ENCODE results near the gene NUMA1. TPM values are rescaled to one million over a fixed set of nuclear protein-coding genes. Genes with fewer than 3 reads are reported as not detected.

The NUMA1 gene
- total RNA-seq, 1 experiment from 2014 or later = 145 TPM

GRCh38 chr11:72013765-72014711, 66.3 kb downstream of the NUMA1 start:
- DNase-seq (ENCODE audit: low read depth, low spot score) (no peak), ATAC-seq (no peak)
- no peaks in the 10 kb centered on the region for H3K4me1 ChIP-seq (ENCODE audit: control insufficient read depth, insufficient read depth, low read length)
- BruUV-seq (replicated peaks) = no TSS peak
- ChIA-PET POLR2A (no interaction called here), CTCF (interaction anchor here (0.5 to 1.4 kb wide), 4 partner anchors 11 to 214 kb away, joined by 3 to 5 read pairs (median 4); no protein-coding TSS in a partner anchor)
- H3K36me3 ChIP-seq (ENCODE audit: control insufficient read depth, insufficient read depth, low read length) = peaks cover 19% of the 10 kb centered on the region
- H3K4me3 ChIP-seq (ENCODE audit: low read depth in 2 of 2, low read length in 2 of 2) = no peak overlapping the region
- no peak overlapping the region for H3K27ac ChIP-seq (ENCODE audit: low read length)
- TF ChIP-seq SIN3A (IDR thresholded peaks at IDR 0.05; ENCODE audit: borderline replicate concordance, insufficient read depth, low read depth, low read length) (no peak), POLR2AphosphoS5 (IDR thresholded peaks at IDR 0.05; ENCODE audit: low read depth, low read length) (no peak), REST (IDR thresholded peaks at IDR 0.05; ENCODE audit: insufficient read depth in 1 of 2, low read depth in 2 of 2, low read length in 1 of 2) (no peak), TCF7L2 (IDR thresholded peaks at IDR 0.05; ENCODE audit: low read depth, low read length) (no peak), CTCF (IDR thresholded peaks at IDR 0.05) (no peak)
- no peaks in the 10 kb centered on the region for H3K27me3 ChIP-seq (ENCODE audit: control insufficient read depth, insufficient read depth, low read length)
- intact Hi-C loops (cut with micrococcal nuclease; ENCODE audit: unreplicated experiment) (no loop called here), in situ Hi-C loops (cut with HindIII; ENCODE audit: low pct_unique_long_range_greater_than_20kb, low sequenced_read_pairs) (no loop called here)
- no peaks in the 10 kb centered on the region for H3K9me3 ChIP-seq (ENCODE audit: control insufficient read depth, insufficient read depth, low read depth, low read length)

- POLR2A ChIA-PET = interaction anchor here (0.7 kb wide), 1 partner anchor 9 kb away, joined by 3 read pairs; no protein-coding TSS in a partner anchor
- in situ Hi-C loops (cut with HindIII; ENCODE audit: low pct_unique_long_range_greater_than_20kb, low sequenced_read_pairs) = no loop called here
- Histone ChIP-seq H3K27me3 (ENCODE audit: control insufficient read depth, insufficient read depth, low read length) (no peaks in the 10 kb centered on the region), H3K4me3 (ENCODE audit: low read depth in 2 of 2, low read length in 2 of 2) (no peak overlapping the region), H3K27ac (ENCODE audit: low read length) (no peak overlapping the region), H3K36me3 (ENCODE audit: control insufficient read depth, insufficient read depth, low read length) (peaks cover 20% of the 10 kb centered on the region), H3K4me1 (ENCODE audit: control insufficient read depth, insufficient read depth, low read length) (no peaks in the 10 kb centered on the region), H3K9me3 (ENCODE audit: control insufficient read depth, insufficient read depth, low read depth, low read length) (no peaks in the 10 kb centered on the region)
- CTCF ChIA-PET = interaction anchor here (0.6 to 0.8 kb wide), 3 partner anchors 12 to 159 kb away, joined by 3 to 5 read pairs (median 3); no protein-coding TSS in a partner anchor
- ATAC-seq (no peak), DNase-seq (ENCODE audit: low read depth, low spot score) (no peak)
- BruUV-seq (replicated peaks) = no TSS peak
- intact Hi-C loops (cut with micrococcal nuclease; ENCODE audit: unreplicated experiment) = no loop called here
- TF ChIP-seq TCF7L2 (IDR thresholded peaks at IDR 0.05; ENCODE audit: low read depth, low read length) = no peak
- no peak for TF ChIP-seq SIN3A (IDR thresholded peaks at IDR 0.05; ENCODE audit: borderline replicate concordance, insufficient read depth, low read depth, low read length)
- no peak for TF ChIP-seq REST (IDR thresholded peaks at IDR 0.05; ENCODE audit: insufficient read depth in 1 of 2, low read depth in 2 of 2, low read length in 1 of 2)
- TF ChIP-seq CTCF (IDR thresholded peaks at IDR 0.05) = no peak
- no peak for TF ChIP-seq POLR2AphosphoS5 (IDR thresholded peaks at IDR 0.05; ENCODE audit: low read depth, low read length)
Measured at GRCh38 chr11:72012897-72013721, 67.2 kb downstream of the NUMA1 start.
